ENCODE results near the gene TOX3.

- TF ChIP-seq SCRT2 (tag by site-specific recombination; IDR thresholded peaks at IDR 0.05) (no peak), PRDM10 (tag by site-specific recombination; IDR thresholded peaks at IDR 0.05) (no peak), CTCF (tag by site-specific recombination; IDR thresholded peaks at IDR 0.05) (no peak), ZNF362 (tag by site-specific recombination; IDR thresholded peaks at IDR 0.05) (no peak), REST (tag by site-specific recombination; IDR thresholded peaks at IDR 0.05) (no peak)
Observed at GRCh38 chr16:52528393-52529065, 18.4 kb downstream of the TOX3 start.

Measured in HEK293 (cell line).